H7 (cell line): ENCODE measurements around the gene OR7G2. TPM values are rescaled to one million over a fixed set of nuclear protein-coding genes. Genes with fewer than 3 reads are reported as not detected.

Experiments
- DNase-seq: peaks from one replicate; pipeline ENCODE4 v3.0.0; 2012
- H3K27me3 ChIP-seq: 2 replicates; pipeline ENCODE4 v1.6.0; 2011; ENCODE audit warnings: mild to moderate bottlenecking, low read length; ENCODE audit not compliant: control insufficient read depth, insufficient read depth
- H3K36me3 ChIP-seq: replicated peaks from 2 replicates; pipeline ENCODE4 v1.5.1; 2011; ENCODE audit warnings: low read length; ENCODE audit not compliant: control insufficient read depth, insufficient read depth
- H3K4me3 ChIP-seq: 2 replicates; pipeline ENCODE4 v1.5.1; 2011; ENCODE audit warnings: low read depth, mild to moderate bottlenecking, control low read depth, low read length, moderate library complexity; ENCODE audit not compliant: insufficient read depth
- total RNA-seq: library from RNA; depleted of rRNA; stranded (reverse); fragments of >200 nt; shearing (Covaris generic); gene quantifications from 2 replicates; pipeline ENCODE4 v1.2.3, GENCODE V29; 2014; rRNA removed

The OR7G2 gene
- total RNA-seq = not detected in 2 replicates

- Histone ChIP-seq H3K27me3 (no peaks in the 10 kb centered on the region), H3K36me3 (no peaks in the 10 kb centered on the region), H3K4me3 (no peak within 1 kb of the TSS)
- DNase-seq = no peak
Observed at GRCh38 chr19:9107375-9107774, at the start of gene OR7G2. Gene OR7G2 (minus strand): TSS chr19:9107475. CDS start chr19:9103243, 4,232 bp downstream.

DNA sequence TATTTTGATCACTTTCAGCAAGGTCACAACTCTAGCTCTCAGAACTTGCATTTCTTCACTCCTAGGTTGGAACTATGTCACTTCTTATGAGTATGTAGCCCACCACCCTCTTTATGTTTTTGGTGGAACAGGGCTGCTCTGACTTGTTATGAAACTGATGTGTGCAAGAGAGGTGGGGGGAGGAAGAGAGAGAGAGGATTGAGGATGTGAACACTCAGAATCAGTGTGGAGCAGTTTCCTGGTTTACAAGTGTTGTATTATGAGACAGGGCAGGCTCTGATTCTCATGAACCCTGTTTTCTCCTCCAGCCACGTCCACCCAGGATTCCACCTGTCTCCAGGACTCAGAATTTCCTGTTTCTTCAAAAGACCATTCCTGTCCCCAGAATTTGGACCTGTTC is 49.0 kb upstream of the OR7G2 start:
- H3K4me3 ChIP-seq = no peak overlapping the region
- H3K36me3 ChIP-seq = peaks cover 42% of the 10 kb centered on the region
- no peak for DNase-seq
- no peaks in the 10 kb centered on the region for H3K27me3 ChIP-seq

GRCh38 chr19:9155591-9155990 is 48.3 kb upstream of the OR7G2 start:
- H3K36me3 ChIP-seq = peaks cover 35% of the 10 kb centered on the region
- no peak for DNase-seq
- H3K4me3 ChIP-seq = no peak overlapping the region
- no peaks in the 10 kb centered on the region for H3K27me3 ChIP-seq

DNA sequence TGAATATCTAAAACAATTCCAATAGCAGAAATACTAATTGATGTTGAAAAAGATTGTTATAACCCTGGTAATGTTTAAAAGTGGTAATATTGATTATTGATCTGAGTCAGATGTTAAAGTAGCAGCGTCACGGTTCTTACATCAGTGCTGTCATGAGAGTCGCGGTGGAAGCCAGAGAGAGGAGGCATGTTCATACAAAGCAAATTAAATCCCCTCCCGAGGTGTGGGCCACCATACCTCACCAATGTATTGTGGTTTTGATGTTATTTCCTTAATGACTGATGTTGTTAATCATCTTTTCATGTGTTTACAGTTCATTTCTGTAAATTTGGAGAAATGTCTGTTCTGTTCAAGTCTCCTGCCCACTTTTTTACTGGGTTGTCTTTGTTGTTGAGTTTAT is 44.1 kb upstream of the OR7G2 start:
- no peak overlapping the region for H3K4me3 ChIP-seq
- H3K36me3 ChIP-seq = peaks cover 15% of the 10 kb centered on the region
- no peak for DNase-seq
- H3K27me3 ChIP-seq = no peaks in the 10 kb centered on the region

DNA sequence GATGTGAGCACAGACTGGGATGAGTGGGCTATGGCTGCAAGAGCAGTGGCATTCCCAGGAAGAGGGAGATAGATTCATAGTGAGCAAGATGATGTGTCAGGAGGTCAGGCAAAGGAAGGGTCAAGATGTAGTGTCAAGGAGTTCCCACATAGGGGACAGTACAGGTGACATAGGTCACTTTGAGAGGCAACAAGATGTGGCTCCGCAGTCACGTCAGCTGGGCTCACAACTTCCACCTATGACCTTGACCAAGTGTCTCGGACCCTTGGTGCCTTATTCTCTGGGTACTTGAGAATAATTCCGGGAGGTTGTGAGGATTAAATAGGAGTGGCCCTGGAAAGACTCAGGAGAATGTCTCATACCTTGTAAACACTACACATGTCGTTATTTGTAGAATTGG is 43.4 kb upstream of the OR7G2 start:
- no peak for DNase-seq
- Histone ChIP-seq H3K4me3 (no peak overlapping the region), H3K27me3 (no peaks in the 10 kb centered on the region), H3K36me3 (peaks cover 11% of the 10 kb centered on the region)

DNA sequence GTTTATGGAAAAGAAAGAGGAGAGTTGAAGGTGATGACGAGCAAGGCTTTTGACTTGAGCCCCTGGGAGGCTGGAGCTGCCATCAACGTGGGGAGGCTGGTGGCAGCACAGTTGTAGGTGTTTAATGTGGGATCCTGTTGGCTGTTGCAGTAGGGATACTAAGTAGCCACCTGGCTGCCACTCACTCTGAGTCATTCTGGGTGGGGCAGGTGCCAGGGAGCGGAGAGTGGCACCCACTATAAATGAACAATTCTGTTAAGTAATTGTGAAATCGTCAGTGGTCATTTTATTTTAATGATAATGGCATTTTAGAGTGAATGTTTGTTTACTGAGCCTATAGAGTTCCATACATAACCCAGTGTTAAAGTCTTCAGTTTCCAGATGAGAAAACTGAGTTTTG is 42.7 kb upstream of the OR7G2 start:
- no peak for DNase-seq
- H3K36me3 ChIP-seq = peaks cover 8% of the 10 kb centered on the region
- no peaks in the 10 kb centered on the region for H3K27me3 ChIP-seq
- no peak overlapping the region for H3K4me3 ChIP-seq

- no peak for DNase-seq
- no peak overlapping the region for H3K4me3 ChIP-seq
- peaks cover 8% of the 10 kb centered on the region for H3K36me3 ChIP-seq
- no peaks in the 10 kb centered on the region for H3K27me3 ChIP-seq
Observed at GRCh38 chr19:9148697-9149096, 41.4 kb upstream of the OR7G2 start.

- Histone ChIP-seq H3K4me3 (no peak overlapping the region), H3K36me3 (peaks cover 4% of the 10 kb centered on the region; the same call in 1 of the 2 replicates), H3K27me3 (no peaks in the 10 kb centered on the region)
- DNase-seq = no peak
Observed at GRCh38 chr19:9146882-9147281, 39.6 kb upstream of the OR7G2 start.

DNA sequence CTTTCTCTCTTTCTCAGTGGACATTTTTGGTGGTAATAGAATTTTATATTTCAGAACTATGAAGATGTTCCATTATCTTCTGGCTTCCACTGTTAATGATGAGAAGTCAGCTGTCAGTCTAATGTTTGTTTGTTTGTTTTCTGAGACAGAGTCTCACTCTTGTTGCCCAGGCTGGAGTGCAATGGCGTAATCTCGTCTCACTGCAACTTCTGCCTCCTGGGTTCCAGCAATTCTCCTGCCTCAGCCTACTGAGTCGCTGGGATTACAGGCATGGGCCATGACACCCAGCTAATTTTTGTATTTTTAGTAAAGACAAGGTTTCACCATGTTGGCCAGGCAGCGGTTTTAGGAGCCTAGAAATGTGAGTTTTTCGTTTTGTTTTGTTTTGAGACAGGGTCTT is 37.6 kb upstream of the OR7G2 start:
- H3K4me3 ChIP-seq = no peak overlapping the region
- DNase-seq = no peak
- no peaks in the 10 kb centered on the region for H3K27me3 ChIP-seq
- H3K36me3 ChIP-seq = peaks cover 4% of the 10 kb centered on the region; the same call in 1 of the 2 replicates

- H3K4me3 ChIP-seq = peak within 1 kb of the TSS; percentile 92
- H3K27me3 ChIP-seq = no peaks in the 10 kb centered on the region
- DNase-seq = peak; percentile 80
- H3K36me3 ChIP-seq = no peaks in the 10 kb centered on the region
Observed at GRCh38 chr19:9140159-9140874, 33.0 kb upstream of the OR7G2 start, which contains the start of gene ZNF317. Gene ZNF317 (plus strand): TSS chr19:9140397. CDS start chr19:9156017, 15,620 bp downstream.

DNA sequence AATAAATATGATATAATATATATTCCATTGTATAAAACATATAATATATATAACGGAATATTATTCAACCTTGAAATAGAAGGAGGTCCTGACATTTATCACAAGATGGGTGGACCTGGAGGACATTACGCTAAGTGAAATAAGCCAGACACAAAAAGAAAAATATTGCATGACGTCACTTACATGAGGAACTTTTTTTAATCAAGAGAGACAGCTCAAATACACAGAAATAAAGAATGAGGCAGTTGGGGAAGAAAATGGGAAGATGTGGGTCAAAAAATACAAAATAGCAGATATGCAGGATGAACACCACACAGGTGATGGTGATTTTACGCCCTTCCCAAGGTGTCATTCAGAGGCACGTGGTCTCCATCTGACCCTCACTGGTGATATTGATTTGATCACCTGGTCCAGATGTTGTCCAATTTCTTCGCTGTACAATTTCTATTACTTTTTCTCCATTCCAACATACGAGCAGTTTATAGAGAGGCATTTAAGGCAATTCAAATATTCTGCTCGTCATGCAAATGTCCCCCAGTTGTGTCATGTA is 32.4 kb upstream of the OR7G2 start:
- H3K4me3 ChIP-seq = peak overlapping the region; percentile 92
- DNase-seq = no peak
- no peaks in the 10 kb centered on the region for H3K27me3 ChIP-seq
- H3K36me3 ChIP-seq = no peaks in the 10 kb centered on the region

DNA sequence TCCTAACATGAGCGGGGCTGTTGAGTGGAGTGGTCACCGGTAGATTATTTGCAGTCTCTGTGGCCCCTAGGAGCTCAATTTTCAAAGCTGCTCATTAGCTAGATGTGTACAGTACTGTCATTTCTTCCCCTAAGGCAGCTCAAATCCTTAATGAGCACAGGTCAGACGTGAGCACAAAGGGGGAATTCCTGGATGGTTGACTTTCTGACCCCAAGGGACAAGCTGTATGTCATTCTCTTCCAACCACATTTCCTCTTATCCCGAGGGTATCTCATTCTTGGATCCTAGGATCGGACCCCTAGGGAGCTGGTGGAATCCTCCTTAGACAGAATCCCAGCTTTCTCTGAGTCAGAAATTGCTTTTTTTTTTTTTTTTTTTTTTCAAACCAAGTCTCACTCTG is 25.1 kb upstream of the OR7G2 start:
- no peak for DNase-seq
- Histone ChIP-seq H3K4me3 (no peak overlapping the region), H3K36me3 (no peaks in the 10 kb centered on the region), H3K27me3 (no peaks in the 10 kb centered on the region)

- Histone ChIP-seq H3K27me3 (no peaks in the 10 kb centered on the region), H3K4me3 (no peak overlapping the region), H3K36me3 (no peaks in the 10 kb centered on the region)
- DNase-seq = no peak
Observed at GRCh38 chr19:9130965-9131364, 23.7 kb upstream of the OR7G2 start.

DNA sequence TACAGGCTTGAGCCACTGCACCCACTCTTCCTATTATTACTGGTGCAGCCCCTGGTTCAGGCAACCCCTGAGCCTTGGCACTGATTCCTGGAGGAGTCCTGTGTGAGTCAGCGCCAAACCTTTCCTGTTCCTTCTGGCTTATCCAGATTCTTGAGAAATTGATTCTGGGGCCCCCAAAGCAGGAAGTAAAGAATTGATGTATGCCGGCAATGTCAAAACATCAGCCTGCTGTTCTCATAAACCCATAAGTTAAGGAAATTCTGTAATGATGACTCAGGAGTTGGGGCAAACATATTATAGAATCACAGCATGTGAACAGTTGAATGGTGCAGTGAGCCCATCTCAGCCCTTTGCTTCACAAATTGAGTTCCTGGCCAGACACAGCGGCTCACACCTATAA is 20.9 kb upstream of the OR7G2 start:
- Histone ChIP-seq H3K4me3 (no peak overlapping the region), H3K36me3 (no peaks in the 10 kb centered on the region)

GRCh38 chr19:9126900-9127405 is 19.7 kb upstream of the OR7G2 start, which contains the start of gene OR7G3:
Gene OR7G3 (minus strand): TSS chr19:9126950. CDS start chr19:9126950, 0 bp downstream.
- Histone ChIP-seq H3K4me3 (no peak within 1 kb of the TSS), H3K27me3 (no peaks in the 10 kb centered on the region), H3K36me3 (no peaks in the 10 kb centered on the region)
- DNase-seq = no peak

More for the DNA sequence above, 20.9 kb upstream of the OR7G2 start:
- no peaks in the 10 kb centered on the region for H3K27me3 ChIP-seq
- no peak for DNase-seq
